H1 (cell line): ENCODE measurements around the gene UBL4A. TPM values are rescaled to one million over a fixed set of nuclear protein-coding genes. Genes with fewer than 3 reads are reported as not detected.

Experiments
- CTCF ChIA-PET: fragments of 300-600 bp; sonication (Branson Sonifier 250); formaldehyde crosslinking; loops from one replicate; lab custom pipeline; 2021; ENCODE audit not compliant: partially characterized antibody; lab: Charles Lee
- POLR2A ChIA-PET: fragments of 300-600 bp; sonication (Branson Sonifier 250); formaldehyde crosslinking; loops from one replicate; lab custom pipeline; 2021; ENCODE audit warnings: inconsistent platforms; ENCODE audit not compliant: partially characterized antibody; lab: Charles Lee
- DNase-seq, 2 experiments: peaks; one replicate each; pipeline versions ENCODE4 v3.0.0 to v3.0.0-alpha.2; 2010 to 2022; ENCODE audit warnings: low spot score in 2 of 2, low read depth in 1 of 2, mixed read lengths in 1 of 2
- FAIRE-seq: peaks from 2 replicates; lab custom pipeline; 2011; peaks lifted over from hg19 to GRCh38; lab: Jason Lieb, UNC
- H2AFZ ChIP-seq: 2 replicates; pipeline ENCODE4 v1.8.1; 2012; ENCODE audit warnings: low read length, inconsistent platforms
- H2AK5ac ChIP-seq: 2 replicates; pipeline ENCODE4 v1.6.1; 2013; ENCODE audit warnings: low read depth, low read length
- H2BK120ac ChIP-seq: replicated peaks from 2 replicates; pipeline ENCODE3; 2013; ENCODE audit warnings: low read depth, low read length, inconsistent platforms
- H2BK12ac ChIP-seq: 2 replicates; pipeline ENCODE4 v1.6.1; 2013; ENCODE audit warnings: low read depth, low read length
- H2BK15ac ChIP-seq: 2 replicates; pipeline ENCODE4 v1.6.1; 2013; ENCODE audit warnings: low read length
- H2BK20ac ChIP-seq: 2 replicates; pipeline ENCODE4 v1.6.1; 2013; ENCODE audit warnings: low read length
- H2BK5ac ChIP-seq: 2 replicates; pipeline ENCODE4 v1.6.1; 2013; ENCODE audit warnings: low read depth, low read length
- H3K14ac ChIP-seq: 2 replicates; pipeline ENCODE4 v1.6.1; 2013; ENCODE audit warnings: inconsistent platforms; ENCODE audit not compliant: insufficient read length
- H3K18ac ChIP-seq: 2 replicates; pipeline ENCODE4 v1.6.1; 2013; ENCODE audit warnings: low read length; ENCODE audit errors: extremely low read depth
- H3K23ac ChIP-seq: 2 replicates; pipeline ENCODE4 v1.6.1; 2013; ENCODE audit warnings: inconsistent platforms; ENCODE audit not compliant: insufficient read length
- H3K23me2 ChIP-seq: 2 replicates; pipeline ENCODE4 v1.6.1; 2013; ENCODE audit warnings: low read depth, low read length
- H3K27ac ChIP-seq: 2 replicates; pipeline ENCODE4 v1.6.1; 2011; ENCODE audit warnings: low read depth, low read length, inconsistent platforms
- H3K27me3 ChIP-seq, 4 experiments: replicated peaks in 1 of 4; 1 replicate in 1 of 4; 2 replicates in 3 of 4; pipeline versions ENCODE4 v1.6.1 to v1.8.1; 2011 to 2013; ENCODE audit warnings: low read length in 3 of 4, mild to moderate bottlenecking in 3 of 4, inconsistent platforms in 2 of 4, mixed read lengths in 2 of 4, moderate library complexity in 1 of 4; ENCODE audit not compliant: control insufficient read depth in 3 of 4, insufficient read depth in 3 of 4; ENCODE audit errors: extremely low read depth in 1 of 4
- H3K36me3 ChIP-seq, 4 experiments: 2 replicates each; pipeline versions ENCODE4 v1.6.1 to v1.8.1; 2011 to 2013; ENCODE audit warnings: mild to moderate bottlenecking in 4 of 4, low read length in 3 of 4, moderate library complexity in 2 of 4, control low read depth in 1 of 4, inconsistent platforms in 1 of 4; ENCODE audit not compliant: insufficient read depth in 4 of 4, control insufficient read depth in 2 of 4
- H3K4ac ChIP-seq: replicated peaks from 2 replicates; pipeline ENCODE3; 2013; ENCODE audit warnings: low read length, low read depth, mixed read lengths, inconsistent platforms; ENCODE audit not compliant: insufficient read length
- H3K4me1 ChIP-seq, 4 experiments: replicated peaks in 1 of 4; 1 replicate in 1 of 4; 2 replicates in 3 of 4; pipeline versions ENCODE4 v1.6.1 to v1.8.1; 2011 to 2013; ENCODE audit warnings: low read length in 3 of 4, inconsistent platforms in 2 of 4, mixed read lengths in 1 of 4; ENCODE audit not compliant: insufficient read depth in 4 of 4, control insufficient read depth in 3 of 4
- H3K4me2 ChIP-seq, 2 experiments: 2 replicates each; pipeline versions ENCODE4 v1.6.1 to v1.8.1; 2011 to 2013; ENCODE audit warnings: low read depth in 2 of 2, low read length in 2 of 2, control low read depth in 1 of 2, inconsistent platforms in 1 of 2, mild to moderate bottlenecking in 1 of 2; ENCODE audit not compliant: insufficient read depth in 1 of 2
- H3K4me3 ChIP-seq, 4 experiments: fragments of 200-600, 300-600 bp in 1 of 4; sonication (generic), shearing (Covaris generic), sonication (Bioruptor Twin) in 1 of 4; 2 replicates each; pipeline versions ENCODE4 v1.5.1 to v1.8.1; 2011 to 2016; ENCODE audit warnings: low read length in 4 of 4, low read depth in 3 of 4, control low read depth in 2 of 4, inconsistent platforms in 2 of 4, mild to moderate bottlenecking in 2 of 4, mixed read lengths in 1 of 4, moderate library complexity in 1 of 4; ENCODE audit not compliant: insufficient read depth in 2 of 4; ENCODE audit errors: extremely low read depth in 1 of 4
- H3K56ac ChIP-seq: replicated peaks from 2 replicates; pipeline ENCODE3; 2013; ENCODE audit warnings: low read depth, mild to moderate bottlenecking, mixed read lengths, low read length, inconsistent platforms; ENCODE audit not compliant: insufficient read length
- H3K79me1 ChIP-seq: 2 replicates; pipeline ENCODE4 v1.6.1; 2013; ENCODE audit warnings: low read depth, low read length, control low read depth
- H3K79me2 ChIP-seq, 2 experiments: 2 replicates each; pipeline versions ENCODE4 v1.6.1 to v1.8.1; 2012 to 2013; ENCODE audit warnings: low read length in 2 of 2, mild to moderate bottlenecking in 2 of 2, inconsistent platforms in 1 of 2; ENCODE audit not compliant: insufficient read depth in 2 of 2, control insufficient read depth in 1 of 2
- H3K9ac ChIP-seq, 4 experiments: replicated peaks in 1 of 4; 1 replicate in 1 of 4; 2 replicates in 3 of 4; pipeline versions ENCODE4 v1.6.1 to v1.8.1; 2011 to 2013; ENCODE audit warnings: low read depth in 3 of 4, low read length in 3 of 4, control low read depth in 2 of 4, mild to moderate bottlenecking in 2 of 4, moderate library complexity in 2 of 4, inconsistent platforms in 1 of 4; ENCODE audit errors: extremely low read depth in 1 of 4
- H3K9me3 ChIP-seq, 2 experiments: 2 replicates each; pipeline versions ENCODE4 v1.6.1 to v1.8.1; 2012 to 2013; ENCODE audit warnings: mild to moderate bottlenecking in 2 of 2, moderate library complexity in 2 of 2, control low read depth in 1 of 2, inconsistent platforms in 1 of 2, low read depth in 1 of 2, low read length in 1 of 2, mixed read lengths in 1 of 2; ENCODE audit not compliant: insufficient read depth in 2 of 2
- H4K20me1 ChIP-seq, 2 experiments: replicated peaks in 1 of 2; 2 replicates each; pipeline versions ENCODE3 to v1.8.1; 2011 to 2013; ENCODE audit warnings: inconsistent platforms in 2 of 2, low read length in 2 of 2, mild to moderate bottlenecking in 1 of 2; ENCODE audit not compliant: insufficient read depth in 2 of 2, control insufficient read depth in 1 of 2
- H4K5ac ChIP-seq: 2 replicates; pipeline ENCODE4 v1.6.1; 2013; ENCODE audit warnings: low read length, low read depth, mixed read lengths, inconsistent platforms; ENCODE audit not compliant: insufficient read length
- H4K8ac ChIP-seq: 2 replicates; pipeline ENCODE4 v1.8.0; 2013; ENCODE audit warnings: mild to moderate bottlenecking, moderate library complexity, low read length, inconsistent platforms; ENCODE audit not compliant: insufficient read depth; ENCODE audit errors: extremely low read depth
- H4K91ac ChIP-seq: replicated peaks from 2 replicates; pipeline ENCODE3; 2013; ENCODE audit warnings: low read length, mixed read lengths, inconsistent platforms; ENCODE audit not compliant: insufficient read length
- BRCA1 ChIP-seq: IDR thresholded peaks from 2 replicates; pipeline ENCODE4 v1.6.1; 2012; ENCODE audit warnings: low read depth, low read length, improper control_type of control experiment
- HDAC2 ChIP-seq, 2 experiments: fragments of 300-600 bp in 1 of 2; sonication (generic) in 1 of 2; IDR thresholded peaks; 2 replicates each; pipeline ENCODE4 v1.6.1; 2011 to 2012; ENCODE audit warnings: low read depth in 2 of 2, low read length in 2 of 2, mild to moderate bottlenecking in 2 of 2, moderate library complexity in 2 of 2, borderline replicate concordance in 1 of 2, inconsistent platforms in 1 of 2
- KDM4A ChIP-seq: IDR thresholded peaks from one replicate; pipeline ENCODE4 v1.7.1; 2012; ENCODE audit warnings: low read depth, mild to moderate bottlenecking, moderate library complexity, low read length, inconsistent platforms; ENCODE audit not compliant: severe bottlenecking
- MAFK ChIP-seq: IDR thresholded peaks from 2 replicates; pipeline ENCODE4 v1.6.1; 2012; ENCODE audit warnings: low read depth, mild to moderate bottlenecking, improper control_type of control experiment, low read length
- TEAD4 ChIP-seq: IDR thresholded peaks from 2 replicates; pipeline ENCODE4 v1.6.1; 2012; ENCODE audit warnings: low read depth, low read length, inconsistent platforms, mixed read lengths
- WGBS, 2 experiments: shearing (Covaris generic) in 1 of 2; methylation state at CpG; one replicate each; pipeline versions ENCODE4 v1.1.6 to v1.1.7; 2013 to 2015; ENCODE audit warnings: low lambda C conversion rate in 2 of 2, mixed read lengths in 2 of 2, inconsistent platforms in 1 of 2, low coverage in 1 of 2, missing lambda C conversion rate in 1 of 2; ENCODE audit not compliant: insufficient replicate concordance in 2 of 2, insufficient coverage in 1 of 2, insufficient read length in 1 of 2; ENCODE audit errors: extremely low coverage in 1 of 2, missing lambda C conversion rate in 1 of 2; 5-methylcytosine and 5-hydroxymethylcytosine counted together
- polyA plus RNA-seq, 7 experiments: library from polyadenylated mRNA; depleted of rRNA in 3 of 7; stranded (reverse) in 5 of 7; unstranded in 2 of 7; fragments of >200 nt in 5 of 7; fragments of 200-250 nt in 2 of 7; gene quantifications; 1 replicate in 5 of 7; 2 replicates in 1 of 7; 4 replicates in 1 of 7; pipeline versions ENCODE4 v1.2.1 to v1.2.3, GENCODE V29; 2011 to 2013; ENCODE audit warnings: missing spikeins in 2 of 7, mixed read lengths in 2 of 7
- total RNA-seq: library from RNA; stranded (reverse); fragmentation: NEBNext Ultra II Directional; extraction: Animal tissue kit (Norgen Biotek cat#: 25700); gene quantifications from 2 replicates; pipeline ENCODE4 v1.2.1, GENCODE V29; 2021

The UBL4A gene
- total and polyA plus RNA-seq, 2 of the 8 experiments (the other 6 are each of a cell fraction or from before 2014, with no cell fraction given): 23.1 to 31.7 TPM

- no peak overlapping the region for H2AK5ac ChIP-seq
- no peak overlapping the region for H2AFZ ChIP-seq
- H3K27me3 ChIP-seq: no peaks in the 10 kb centered on the region
- no peak overlapping the region for H4K5ac ChIP-seq
- H3K27ac ChIP-seq: no peak overlapping the region
- H2BK12ac ChIP-seq: no peak overlapping the region
- no peak overlapping the region for H3K18ac ChIP-seq
- CTCF ChIA-PET: interaction anchor here (1.6 to 3.1 kb wide), 3 partner anchors 15 to 101 kb away, joined by 4 to 11 read pairs (median 7); partner anchors contain the start of gene PLXNA3
- H2BK5ac ChIP-seq: no peak overlapping the region
- H3K9ac ChIP-seq: no peak overlapping the region
- no peak overlapping the region for H3K14ac ChIP-seq
- WGBS, 2 experiments: 92% methylated on average over 6 of the region's 7 CpGs; no CpG with 5 or more reads in 1 of the 2 experiments
- H4K20me1 ChIP-seq: no peaks in the 10 kb centered on the region
- no peaks in the 10 kb centered on the region for H3K79me2 ChIP-seq
- DNase-seq (no peak), FAIRE-seq (no peak)
- H2BK15ac ChIP-seq: no peak overlapping the region
- H3K56ac ChIP-seq: no peak overlapping the region
- POLR2A ChIA-PET: interaction anchor here (1.3 to 1.4 kb wide), 2 partner anchors 10 to 74 kb away, joined by 4 read pairs; no protein-coding TSS in a partner anchor
- peaks cover 0 to 14% (median 4%) of the 10 kb centered on the region in 4 experiments; a peak in 4 of 8 replicates for H3K36me3 ChIP-seq
- no peaks in the 10 kb centered on the region for H3K79me1 ChIP-seq
- H4K8ac ChIP-seq: no peak overlapping the region
- no peak overlapping the region for H3K4me3 ChIP-seq
- no peak overlapping the region for H2BK20ac ChIP-seq
- H2BK120ac ChIP-seq: no peak overlapping the region
- 0 out of 2 replicates have a peak, but pooled peaks cover 3% of the 10 kb centered on the region for H3K23me2 ChIP-seq
- H3K4me2 ChIP-seq: no peak overlapping the region
- no peak overlapping the region for H3K4ac ChIP-seq
- no peak overlapping the region for H3K23ac ChIP-seq
- peaks cover 0 to 3% (median 0%) of the 10 kb centered on the region in 4 experiments; a peak in 1 of 7 replicates for H3K4me1 ChIP-seq
- H4K91ac ChIP-seq: no peak overlapping the region
- no peaks in the 10 kb centered on the region for H3K9me3 ChIP-seq
- TF ChIP-seq KDM4A (no peak), TEAD4 (no peak), MAFK (no peak), BRCA1 (no peak), HDAC2 (IDR thresholded peaks at IDR 0.05; ENCODE audit: borderline replicate concordance in 1 of 2, low read depth in 2 of 2, low read length in 2 of 2) (no peak)
Measured at GRCh38 chrX:154473683-154474082, 12.7 kb downstream of the UBL4A start.
